Raji (cell line): ENCODE data around the gene SPPL3.
A peak's percentile ranks its signal among the peaks of the same experiment; 100 is the strongest.

ENCODE experiments used
- POLR2A ChIP-seq: IDR thresholded peaks from 2 replicates; pipeline ENCODE4 v1.6.1; 2011; ENCODE audit warnings: low read depth, low read length, control low read depth; ENCODE audit not compliant: insufficient read depth

The SPPL3 gene, protein sequence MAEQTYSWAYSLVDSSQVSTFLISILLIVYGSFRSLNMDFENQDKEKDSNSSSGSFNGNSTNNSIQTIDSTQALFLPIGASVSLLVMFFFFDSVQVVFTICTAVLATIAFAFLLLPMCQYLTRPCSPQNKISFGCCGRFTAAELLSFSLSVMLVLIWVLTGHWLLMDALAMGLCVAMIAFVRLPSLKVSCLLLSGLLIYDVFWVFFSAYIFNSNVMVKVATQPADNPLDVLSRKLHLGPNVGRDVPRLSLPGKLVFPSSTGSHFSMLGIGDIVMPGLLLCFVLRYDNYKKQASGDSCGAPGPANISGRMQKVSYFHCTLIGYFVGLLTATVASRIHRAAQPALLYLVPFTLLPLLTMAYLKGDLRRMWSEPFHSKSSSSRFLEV

DNA sequence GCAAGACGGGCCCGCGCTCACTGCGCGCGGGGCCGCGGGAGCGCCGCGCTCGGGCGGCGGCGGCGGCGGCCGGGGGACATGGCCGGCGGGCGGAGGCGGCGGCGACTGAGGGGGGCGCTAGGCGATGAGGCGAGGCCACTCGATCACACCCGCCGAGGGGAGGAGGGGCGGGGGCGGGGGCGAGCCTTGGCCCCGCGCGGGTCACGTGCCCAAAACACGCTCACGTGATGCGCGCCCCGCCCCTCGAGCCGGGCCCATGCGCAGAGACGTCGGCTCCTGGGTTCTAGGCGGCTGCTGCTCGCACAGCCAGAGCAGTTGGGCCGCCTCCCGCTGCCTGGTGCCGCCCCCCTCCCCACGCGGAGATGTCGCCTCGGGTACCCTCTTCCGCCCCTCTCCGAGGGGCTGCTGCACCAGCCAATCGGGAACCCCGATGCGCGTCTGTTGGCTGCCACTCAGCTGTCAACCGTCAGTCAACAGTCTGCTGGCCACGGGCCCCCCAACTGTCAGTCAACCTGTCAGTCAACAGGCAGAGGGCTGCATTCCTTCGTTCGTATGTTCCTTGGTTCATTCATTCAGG lies at the start of gene SPPL3:
SPPL3 (minus strand) TSS at position 162 of the 577 bp plus-strand sequence. CDS start 491 bp downstream, outside the sequence.
- TF ChIP-seq POLR2A = peak; percentile 82

DNA sequence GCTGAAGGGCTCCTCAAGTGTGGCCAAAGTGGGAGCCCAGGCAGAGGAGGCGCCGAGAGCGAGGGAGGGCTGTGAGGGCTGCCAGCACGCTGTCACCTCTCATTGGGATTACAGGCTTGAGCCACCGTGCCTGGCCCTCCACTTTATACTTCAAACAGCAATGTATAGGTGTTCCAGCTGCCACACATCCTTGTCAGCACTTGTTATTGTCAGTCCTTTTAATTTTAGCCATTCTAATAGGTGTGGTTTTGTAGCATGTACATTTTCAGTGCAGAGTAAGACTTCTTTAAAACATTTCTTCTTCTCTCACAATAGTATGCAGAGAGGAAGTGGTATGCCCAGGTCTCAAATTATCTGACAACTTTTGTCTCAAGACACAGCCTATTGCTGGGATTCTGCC lies 46.6 kb upstream of the SPPL3 start:
- TF ChIP-seq POLR2A = no peak

DNA sequence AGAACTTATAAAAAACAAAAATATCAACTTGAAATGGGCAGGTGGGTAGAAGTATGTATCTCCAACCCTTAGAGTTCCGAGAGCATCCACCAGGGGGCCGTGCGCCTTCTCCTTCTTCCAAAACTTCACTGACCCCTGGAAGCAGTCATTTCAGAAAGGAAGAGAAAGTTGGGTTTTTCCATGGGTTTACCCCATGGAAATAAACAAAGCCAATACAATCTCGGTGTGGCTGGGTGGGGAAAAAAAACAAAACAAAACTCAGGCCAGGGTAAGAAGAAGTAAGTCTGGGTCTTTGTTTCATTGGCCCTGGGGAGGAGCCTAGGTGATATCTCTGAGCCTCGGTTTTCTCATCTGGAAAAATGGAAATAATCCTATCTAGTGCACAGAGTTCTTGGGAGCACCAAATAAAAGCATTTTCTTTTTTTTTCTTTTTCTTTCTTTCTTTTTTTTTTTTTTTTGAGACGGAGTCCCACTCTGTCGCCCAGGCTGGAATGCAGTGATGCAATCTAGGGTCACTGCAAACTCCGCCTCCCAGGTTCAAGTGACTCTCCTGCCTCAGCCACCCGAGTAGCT lies 40.6 kb upstream of the SPPL3 start:
- no peak for TF ChIP-seq POLR2A

DNA sequence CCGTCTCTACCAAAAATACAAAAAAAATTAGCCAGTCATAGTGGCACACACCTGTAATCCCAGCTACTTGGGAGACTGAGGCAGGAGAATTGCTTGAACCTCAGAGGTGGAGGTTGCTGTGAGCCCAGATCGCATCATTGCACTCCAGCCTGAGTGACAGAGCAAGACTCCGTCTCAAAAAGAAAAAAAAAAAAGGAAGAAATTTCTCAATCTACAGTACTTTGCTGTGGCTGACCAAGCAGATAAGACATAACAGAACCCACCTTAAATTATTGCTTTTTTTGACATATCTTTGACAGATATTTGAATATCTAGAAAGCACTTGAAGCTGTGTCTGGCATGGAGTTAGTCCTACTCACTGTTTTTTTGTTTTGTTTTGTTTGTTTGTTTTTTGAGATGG lies 39.3 kb upstream of the SPPL3 start:
- no peak for TF ChIP-seq POLR2A

DNA sequence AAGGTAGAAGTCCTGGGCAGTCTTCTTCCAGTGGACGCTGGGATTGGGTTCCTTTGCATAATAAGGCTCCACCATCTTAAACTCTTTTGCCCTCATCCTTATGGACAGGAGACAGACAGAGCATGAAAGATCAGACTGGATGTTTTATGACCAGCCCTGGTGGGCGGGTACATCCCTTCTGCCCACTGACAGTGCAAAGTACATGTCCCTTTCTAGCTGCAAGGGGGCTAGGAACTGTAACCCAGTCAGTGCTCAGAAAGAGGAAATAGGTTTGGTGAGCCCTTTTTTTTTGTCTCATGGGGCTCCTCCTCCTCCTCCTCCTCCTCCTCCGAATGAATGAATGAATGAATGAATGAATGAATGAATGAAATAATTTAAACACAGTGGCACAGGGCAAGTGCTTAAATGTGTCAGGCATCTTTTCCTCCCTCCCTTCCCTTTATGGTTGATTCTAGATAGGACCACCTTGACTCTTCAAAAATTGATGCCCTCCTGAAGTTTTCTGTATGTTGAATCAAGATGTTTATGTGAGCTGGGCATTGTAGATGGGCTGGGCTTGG lies 37.8 kb upstream of the SPPL3 start:
- no peak for TF ChIP-seq POLR2A

DNA sequence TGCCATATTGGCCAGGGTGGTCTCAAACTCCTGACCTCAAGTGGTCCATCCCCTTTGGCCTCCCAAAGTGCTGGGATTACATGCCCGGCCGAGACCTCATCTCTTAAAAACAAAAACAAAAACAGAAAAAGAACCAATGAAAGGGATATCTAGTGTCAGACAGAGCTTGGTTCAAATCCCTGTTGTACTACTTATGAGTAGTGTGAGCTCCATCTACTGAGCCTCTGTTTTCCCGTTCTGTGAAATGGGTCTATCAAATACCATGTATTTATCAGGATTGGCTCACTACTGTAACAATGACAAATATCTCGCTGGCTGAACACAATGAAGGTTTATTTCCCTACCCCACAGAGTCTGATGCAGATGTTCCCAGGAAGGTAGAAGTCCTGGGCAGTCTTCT lies 37.3 kb upstream of the SPPL3 start:
- no peak for TF ChIP-seq POLR2A

DNA sequence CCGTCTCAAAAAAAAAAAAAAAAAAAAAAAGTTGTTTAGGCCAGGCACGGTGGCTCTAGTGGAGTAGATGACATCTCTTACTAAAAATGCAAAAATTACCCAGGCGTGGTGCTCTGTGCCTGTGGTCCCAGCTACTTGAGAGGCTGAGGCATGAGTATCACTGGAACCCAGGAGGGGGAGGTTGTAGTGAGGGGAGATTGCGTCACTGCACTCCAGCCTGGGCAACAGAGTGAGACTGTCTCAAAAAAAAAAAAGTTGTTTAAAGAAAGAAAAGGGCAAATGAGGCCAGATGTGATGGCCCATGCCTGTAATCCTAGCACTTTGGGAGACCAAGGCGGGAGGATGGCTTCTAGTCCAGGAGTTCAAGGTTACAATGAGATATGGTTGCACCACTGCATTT lies 36.6 kb upstream of the SPPL3 start:
- no peak for TF ChIP-seq POLR2A

DNA sequence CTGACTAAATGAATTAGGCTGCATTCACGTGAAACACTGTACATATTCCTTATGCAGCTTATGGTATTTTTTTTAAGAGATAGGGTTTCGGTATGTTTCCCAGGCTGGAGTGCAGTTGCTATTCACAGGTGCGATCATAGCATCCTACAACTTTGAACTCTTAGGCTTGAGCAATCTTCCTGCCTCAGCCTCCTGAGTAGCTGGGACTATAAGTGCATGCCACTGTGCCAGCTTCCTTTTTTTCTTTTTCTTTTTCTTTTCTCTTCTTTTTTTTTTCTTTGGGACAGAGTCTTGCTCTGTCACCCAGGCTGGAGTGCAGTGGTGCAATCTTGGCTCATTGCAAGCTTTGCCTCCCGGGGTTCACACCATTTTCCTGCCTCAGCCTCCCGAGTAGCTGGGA lies 35.8 kb upstream of the SPPL3 start:
- TF ChIP-seq POLR2A = no peak

DNA sequence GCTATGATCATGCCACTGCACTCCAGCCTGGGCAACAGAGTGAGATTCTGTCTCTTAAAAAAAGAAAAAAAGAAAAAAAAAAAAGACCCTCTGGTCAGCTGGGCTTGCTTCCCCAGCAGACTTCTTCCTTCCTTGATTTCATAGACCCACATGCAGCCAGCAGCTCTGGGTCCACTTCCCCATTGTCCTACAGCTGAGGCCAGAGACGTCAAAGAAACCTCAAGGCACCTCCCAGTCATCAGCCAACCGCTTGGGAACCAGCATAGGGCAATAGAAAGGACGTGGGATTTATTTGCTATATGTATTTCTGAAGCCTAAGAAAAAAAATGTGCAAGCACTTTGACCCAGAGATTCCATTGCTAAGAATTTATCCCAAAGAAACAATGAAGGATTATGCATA lies 35.4 kb upstream of the SPPL3 start:
- no peak for TF ChIP-seq POLR2A

DNA sequence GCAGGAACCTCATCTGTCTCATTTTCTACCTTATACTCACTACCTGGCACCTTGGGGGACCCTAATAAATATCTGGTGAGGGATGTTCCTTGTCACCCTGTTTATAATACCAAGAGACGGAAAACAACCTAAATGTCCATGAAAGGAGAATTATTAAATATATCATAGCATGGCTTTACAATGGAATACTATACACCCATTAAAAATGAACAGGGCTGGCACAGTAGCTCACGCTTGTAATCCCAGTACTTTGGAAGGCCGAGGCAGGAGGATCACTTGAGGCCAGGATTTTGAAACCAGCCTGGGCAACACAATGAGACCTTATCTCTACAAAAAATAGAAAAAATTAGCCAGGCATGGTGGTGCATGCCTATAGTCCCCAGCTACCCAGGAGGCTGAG lies 34.3 kb upstream of the SPPL3 start:
- TF ChIP-seq POLR2A = no peak

DNA sequence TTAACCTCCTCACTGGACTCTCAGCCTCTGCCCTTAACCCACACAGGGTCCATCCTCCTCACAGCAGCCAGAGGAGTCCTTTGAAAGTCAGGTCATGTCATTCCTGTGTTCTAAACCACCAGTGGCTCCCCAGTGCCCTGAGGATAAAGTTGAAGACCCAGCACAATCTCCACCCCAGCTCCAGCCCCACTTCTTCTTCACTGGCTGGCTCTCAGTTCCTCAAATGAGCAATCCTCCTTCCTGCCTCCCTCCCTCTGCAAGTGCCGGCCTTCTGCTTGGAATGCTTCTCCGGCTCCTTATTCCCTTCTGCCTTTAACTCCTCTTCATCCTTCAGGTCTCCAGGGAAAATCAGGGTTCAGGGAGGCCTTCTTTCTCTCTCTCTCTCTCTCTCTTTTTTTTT lies 32.0 kb upstream of the SPPL3 start:
- TF ChIP-seq POLR2A = no peak

DNA sequence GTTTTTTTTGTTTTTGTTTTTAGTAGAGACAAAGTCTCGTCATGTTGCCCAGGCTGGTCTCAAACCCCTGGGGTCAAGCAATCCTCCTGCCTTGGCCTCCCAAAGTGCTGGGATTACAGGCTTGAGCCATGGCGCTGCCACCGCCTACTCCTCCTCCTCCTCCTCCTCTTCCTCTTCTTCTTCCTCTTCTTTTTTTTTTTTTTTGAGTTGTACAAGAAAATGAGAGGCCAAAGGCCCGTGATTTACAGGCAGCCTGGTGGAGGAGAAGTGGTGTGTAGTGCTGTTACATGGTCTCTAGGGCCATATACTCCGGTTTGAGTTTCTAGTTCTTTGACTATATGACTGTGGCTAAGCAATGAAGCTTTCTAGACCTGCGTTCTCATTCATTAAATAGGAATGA lies 29.6 kb upstream of the SPPL3 start:
- TF ChIP-seq POLR2A = no peak

DNA sequence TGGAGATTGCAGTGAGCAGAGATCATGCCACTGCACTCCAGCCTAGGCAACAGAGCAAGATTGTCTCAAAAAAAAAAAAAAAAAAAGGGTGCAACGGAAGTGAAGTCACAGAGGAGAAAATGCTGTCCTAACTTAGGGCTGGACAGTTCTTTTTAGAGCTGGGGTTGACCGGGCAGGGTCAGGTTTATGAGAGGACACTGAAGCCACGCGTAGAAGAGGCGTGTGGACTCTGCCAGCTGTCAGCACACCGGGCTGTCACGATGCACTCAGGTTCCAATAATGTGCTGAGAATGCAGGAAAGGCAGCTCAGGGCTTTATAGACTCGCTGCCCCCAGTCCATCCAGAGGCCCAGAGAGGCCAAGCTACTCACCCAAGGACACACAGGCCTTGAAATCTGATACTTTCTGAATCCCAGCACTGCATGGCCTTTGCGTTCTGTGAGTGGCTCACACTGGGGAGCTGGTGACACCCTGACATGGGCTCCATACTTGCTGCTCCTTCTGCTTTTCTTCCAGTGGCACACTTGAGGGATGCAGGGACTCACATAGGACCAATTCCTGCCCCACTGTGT lies 28.9 kb upstream of the SPPL3 start:
- no peak for TF ChIP-seq POLR2A

DNA sequence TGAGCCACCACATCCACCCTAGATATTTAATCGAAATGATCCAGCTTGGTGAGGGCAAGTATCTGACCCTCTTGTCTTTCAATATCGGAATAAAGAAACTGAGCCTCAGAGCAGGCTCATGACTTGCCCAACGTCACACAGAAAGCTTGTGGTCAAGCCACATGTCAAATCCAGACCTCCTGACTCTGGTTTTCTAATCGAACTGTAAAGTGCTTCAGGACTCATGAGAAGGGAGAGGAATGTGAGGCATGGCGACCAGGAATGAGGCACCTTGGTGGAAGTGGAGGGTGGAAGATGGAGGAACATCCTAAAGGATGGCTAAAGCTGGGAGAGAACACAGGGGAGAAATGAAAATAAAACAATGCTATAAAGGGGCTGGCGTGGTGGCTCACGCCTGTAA lies 27.9 kb upstream of the SPPL3 start:
- TF ChIP-seq POLR2A = no peak

DNA sequence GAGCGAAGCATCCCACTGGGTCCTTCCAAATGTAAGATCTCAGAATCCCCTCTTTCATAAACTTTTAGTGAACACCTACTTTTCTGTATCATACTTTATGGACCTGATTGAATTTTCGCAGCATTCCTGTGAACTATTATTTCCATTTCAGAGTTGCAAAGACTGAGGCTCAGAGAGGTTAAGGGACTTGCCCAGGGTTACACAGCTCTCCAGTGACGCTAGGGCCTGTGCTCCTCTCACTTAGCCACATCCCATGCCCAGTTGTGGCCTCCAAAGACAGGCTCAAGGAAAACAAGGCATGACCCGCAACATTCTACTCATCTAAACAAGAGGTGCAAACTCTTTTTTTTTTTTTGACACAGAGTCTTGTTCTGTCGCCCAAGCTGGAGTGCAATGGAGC lies 25.9 kb upstream of the SPPL3 start:
- TF ChIP-seq POLR2A = no peak

DNA sequence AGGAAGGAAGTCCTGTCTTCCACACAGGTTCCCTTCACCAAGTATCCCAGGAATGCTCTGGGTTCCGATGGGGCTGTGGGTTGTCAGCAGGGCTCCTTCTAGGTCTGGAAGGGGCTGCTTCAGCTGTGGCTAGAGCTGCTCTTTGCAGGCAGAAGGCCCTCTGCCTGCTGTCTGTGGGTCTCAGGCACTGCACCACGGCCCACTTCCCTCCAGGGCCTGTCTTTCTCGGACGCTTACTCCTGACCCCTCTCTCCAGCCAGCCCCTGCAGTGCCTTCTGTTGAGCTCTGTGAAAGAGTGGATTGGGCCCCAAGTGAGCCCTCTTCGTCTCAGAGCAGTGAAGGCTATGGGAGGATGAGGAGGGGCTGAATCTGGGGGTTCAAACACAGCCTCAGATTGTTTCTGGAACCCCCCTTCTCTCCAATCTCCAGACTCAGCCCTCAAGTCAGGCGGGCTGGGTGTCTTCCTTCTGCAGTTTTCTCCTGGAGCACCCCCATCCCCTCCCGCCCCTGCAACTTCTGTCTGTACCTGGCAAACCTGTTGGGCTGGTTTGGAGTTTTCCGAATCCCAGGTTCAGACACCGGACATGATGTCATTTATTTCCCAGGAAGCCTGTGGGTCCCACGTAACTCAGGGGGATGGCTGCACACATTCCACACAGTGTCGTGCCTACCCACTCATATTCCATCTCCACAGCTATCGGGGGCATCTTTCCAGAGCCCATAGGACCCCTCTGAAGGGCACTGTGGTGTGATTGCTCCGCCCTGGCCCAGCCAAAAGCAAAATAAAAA lies 24.9 kb upstream of the SPPL3 start:
- TF ChIP-seq POLR2A = no peak
